GM06990 (cell line): Measurements from ENCODE around the gene SRCAP.

ENCODE experiments used
- DNase-seq: peaks from one replicate; pipeline ENCODE4 v3.0.0-alpha.2; 2011; ENCODE audit not compliant: insufficient read length; ENCODE audit errors: extremely low read depth
- H3K27me3 ChIP-seq: replicated peaks from 2 replicates; pipeline ENCODE4 v1.6.0; 2011; ENCODE audit warnings: low read length; ENCODE audit not compliant: control insufficient read depth, insufficient read depth
- H3K36me3 ChIP-seq: 2 replicates; pipeline ENCODE4 v1.5.1; 2011; ENCODE audit warnings: low read length; ENCODE audit not compliant: control insufficient read depth, insufficient read depth
- H3K4me3 ChIP-seq: replicated peaks from 2 replicates; pipeline ENCODE4 v1.5.1; 2011; ENCODE audit warnings: low read depth, mild to moderate bottlenecking, control low read depth, low read length
- CTCF ChIP-seq: IDR thresholded peaks from 2 replicates; pipeline ENCODE4 v1.5.1; 2011; ENCODE audit warnings: low read length, control low read depth, mild to moderate bottlenecking, inconsistent platforms; ENCODE audit not compliant: insufficient read depth, poor library complexity, severe bottlenecking

SRCAP gene

DNA sequence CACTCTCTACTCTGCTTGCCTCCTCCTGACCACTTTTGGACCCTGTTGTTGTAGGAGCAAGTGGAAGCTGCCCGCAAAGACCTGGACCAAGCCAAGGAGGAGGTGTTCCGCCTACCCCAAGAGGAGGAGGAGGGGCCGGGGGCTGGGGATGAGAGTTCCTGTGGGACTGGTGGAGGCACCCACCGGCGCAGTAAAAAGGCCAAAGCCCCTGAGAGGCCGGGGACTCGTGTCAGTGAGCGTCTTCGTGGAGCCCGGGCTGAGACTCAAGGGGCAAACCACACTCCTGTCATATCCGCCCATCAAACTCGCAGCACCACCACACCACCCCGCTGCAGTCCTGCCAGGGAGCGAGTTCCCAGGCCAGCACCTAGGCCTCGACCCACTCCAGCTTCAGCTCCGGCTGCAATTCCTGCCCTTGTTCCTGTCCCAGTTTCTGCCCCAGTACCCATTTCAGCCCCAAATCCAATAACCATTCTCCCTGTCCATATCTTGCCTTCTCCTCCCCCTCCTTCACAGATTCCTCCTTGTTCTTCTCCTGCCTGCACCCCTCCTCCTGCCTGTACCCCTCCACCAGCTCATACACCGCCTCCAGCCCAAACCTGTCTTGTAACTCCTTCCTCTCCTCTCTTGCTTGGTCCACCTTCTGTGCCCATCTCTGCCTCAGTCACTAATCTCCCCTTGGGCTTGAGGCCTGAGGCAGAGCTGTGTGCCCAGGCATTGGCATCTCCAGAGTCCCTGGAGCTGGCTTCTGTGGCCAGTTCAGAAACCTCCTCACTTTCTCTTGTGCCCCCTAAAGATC is 38.2 kb downstream of the SRCAP start:
- DNase-seq, result no peak
- H3K27me3 ChIP-seq, result no peaks in the 10 kb centered on the region
- H3K36me3 ChIP-seq, result peaks cover 51% of the 10 kb centered on the region
- H3K4me3 ChIP-seq, result no peak overlapping the region
- no peak for TF ChIP-seq CTCF

GRCh38 chr16:30737794-30738648 is 39.0 kb downstream of the SRCAP start:
- TF ChIP-seq CTCF, result no peak
- peaks cover 49% of the 10 kb centered on the region for H3K36me3 ChIP-seq
- H3K4me3 ChIP-seq, result no peak overlapping the region
- no peak for DNase-seq
- H3K27me3 ChIP-seq, result no peaks in the 10 kb centered on the region

DNA sequence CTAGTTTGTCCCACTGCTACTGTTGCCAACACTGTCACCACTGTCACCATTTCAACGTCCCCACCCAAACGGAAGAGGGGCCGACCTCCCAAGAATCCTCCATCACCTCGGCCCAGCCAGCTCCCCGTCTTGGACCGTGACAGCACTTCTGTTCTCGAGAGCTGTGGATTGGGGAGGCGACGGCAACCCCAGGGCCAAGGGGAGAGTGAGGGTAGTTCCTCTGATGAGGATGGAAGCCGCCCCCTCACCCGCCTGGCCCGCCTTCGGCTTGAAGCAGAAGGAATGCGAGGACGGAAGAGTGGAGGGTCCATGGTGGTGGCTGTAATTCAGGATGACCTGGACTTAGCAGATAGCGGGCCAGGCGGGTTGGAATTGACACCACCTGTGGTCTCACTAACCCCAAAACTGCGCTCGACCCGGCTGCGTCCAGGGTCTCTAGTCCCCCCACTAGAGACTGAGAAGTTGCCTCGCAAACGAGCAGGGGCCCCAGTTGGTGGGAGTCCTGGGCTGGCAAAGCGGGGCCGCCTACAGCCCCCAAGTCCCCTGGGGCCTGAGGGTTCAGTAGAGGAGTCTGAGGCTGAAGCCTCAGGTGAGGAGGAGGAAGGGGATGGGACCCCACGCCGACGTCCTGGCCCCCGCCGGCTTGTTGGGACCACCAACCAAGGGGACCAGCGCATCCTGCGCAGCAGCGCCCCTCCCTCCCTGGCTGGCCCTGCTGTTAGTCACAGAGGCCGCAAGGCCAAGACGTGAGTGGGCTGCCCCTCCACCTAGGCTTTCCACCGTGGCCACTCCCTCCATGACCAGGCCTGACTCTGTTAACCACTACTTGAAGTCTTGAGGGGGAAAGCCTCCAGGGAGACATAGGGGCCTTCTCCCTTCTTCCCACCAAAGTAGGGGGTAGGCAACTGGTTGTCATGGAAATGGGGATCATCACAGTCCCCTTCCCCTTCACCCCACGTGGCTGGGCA is 40.3 kb downstream of the SRCAP start:
- no peak for TF ChIP-seq CTCF
- Histone ChIP-seq H3K27me3 (no peaks in the 10 kb centered on the region), H3K36me3 (peaks cover 46% of the 10 kb centered on the region), H3K4me3 (no peak overlapping the region)
- DNase-seq, result no peak

GRCh38 chr16:30740364-30741251 is 41.6 kb downstream of the SRCAP start:
- Histone ChIP-seq H3K27me3 (no peaks in the 10 kb centered on the region), H3K4me3 (no peak overlapping the region), H3K36me3 (peaks cover 45% of the 10 kb centered on the region)
- no peak for TF ChIP-seq CTCF
- DNase-seq, result no peak
